Endodermal cell (in vitro differentiated cells): ENCODE results near the gene RALGPS2. TPM values are rescaled to one million over a fixed set of nuclear protein-coding genes. Genes with fewer than 3 reads are reported as not detected.

ENCODE experiments used
- DNase-seq: peaks from one replicate; pipeline ENCODE4 v3.0.0-alpha.2; 2017
- H3K27ac ChIP-seq: 2 replicates; pipeline ENCODE4 v1.5.1; 2013; ENCODE audit warnings: mild to moderate bottlenecking, low read depth, low read length, moderate library complexity
- H3K27me3 ChIP-seq: 2 replicates; pipeline ENCODE4 v1.6.1; 2013; ENCODE audit warnings: mild to moderate bottlenecking, low read length, moderate library complexity; ENCODE audit not compliant: insufficient read depth, control insufficient read depth, poor library complexity, severe bottlenecking
- H3K36me3 ChIP-seq: 2 replicates; pipeline ENCODE4 v1.7.0; 2013; ENCODE audit warnings: mild to moderate bottlenecking, low read length, moderate library complexity; ENCODE audit not compliant: control insufficient read depth, insufficient read depth
- H3K4me1 ChIP-seq: one replicate; pipeline ENCODE4 v1.7.0; 2013; ENCODE audit warnings: low read length; ENCODE audit not compliant: control insufficient read depth, insufficient read depth
- H3K4me3 ChIP-seq: 2 replicates; pipeline ENCODE4 v1.5.1; 2013; ENCODE audit warnings: mild to moderate bottlenecking, low read length, moderate library complexity
- H3K9ac ChIP-seq: 2 replicates; pipeline ENCODE4 v1.6.1; 2013; ENCODE audit warnings: mild to moderate bottlenecking, low read length, moderate library complexity; ENCODE audit not compliant: poor library complexity, severe bottlenecking; ENCODE audit errors: extremely low read depth
- H3K9me3 ChIP-seq: 2 replicates; pipeline ENCODE4 v1.6.1; 2013; ENCODE audit warnings: mild to moderate bottlenecking, low read length, moderate library complexity; ENCODE audit not compliant: control insufficient read depth
- H3K27ac Mint-ChIP-seq: 2 replicates; pipeline ENCODE4 v1.8.0; 2020; ENCODE audit warnings: mixed read lengths
- H3K27me3 Mint-ChIP-seq: 2 replicates; pipeline ENCODE4 v1.8.0; 2021; ENCODE audit warnings: mild to moderate bottlenecking, mixed read lengths; ENCODE audit not compliant: insufficient read depth
- H3K36me3 Mint-ChIP-seq: 2 replicates; pipeline ENCODE4 v1.8.0; 2020; ENCODE audit warnings: low read depth, mixed read lengths
- H3K4me1 Mint-ChIP-seq: 2 replicates; pipeline ENCODE4 v1.8.0; 2020; ENCODE audit warnings: mixed read lengths
- H3K4me3 Mint-ChIP-seq: 2 replicates; pipeline ENCODE4 v1.8.0; 2020; ENCODE audit warnings: mild to moderate bottlenecking, moderate library complexity, mixed read lengths
- H3K9me3 Mint-ChIP-seq: 2 replicates; pipeline ENCODE4 v1.8.0; 2020; ENCODE audit warnings: mild to moderate bottlenecking, mixed read lengths
- WGBS, 2 experiments: methylation state at CpG; one replicate each; pipeline versions ENCODE4 v1.1.5 to v1.1.7; 2013; ENCODE audit warnings: missing lambda C conversion rate in 2 of 2, mixed read lengths in 1 of 2; ENCODE audit not compliant: insufficient coverage in 1 of 2, insufficient read length in 1 of 2; 5-methylcytosine and 5-hydroxymethylcytosine counted together
- total RNA-seq, 2 donors: library from RNA; stranded (reverse); fragmentation: NEBNext Ultra II Directional in 1 of 2; extraction: Animal tissue kit (Norgen Biotek cat#: 25700) in 1 of 2; gene quantifications; 2 replicates in 1 of 2; 3 replicates in 1 of 2; pipeline ENCODE4 v1.2.1, GENCODE V29; 2021
- TF ChIP-seq, protein P1 (sequence below): fragments of 200-600 bp; sonication (generic); conservative IDR thresholded peaks from 2 replicates; pipeline ENCODE4 v1.5.0; 2021; ENCODE audit warnings: antibody characterized with exemption, mild to moderate bottlenecking

The RALGPS2 gene
- total RNA-seq, 2 donors from 2014 or later = 56.6 to 73.1 TPM

DNA sequence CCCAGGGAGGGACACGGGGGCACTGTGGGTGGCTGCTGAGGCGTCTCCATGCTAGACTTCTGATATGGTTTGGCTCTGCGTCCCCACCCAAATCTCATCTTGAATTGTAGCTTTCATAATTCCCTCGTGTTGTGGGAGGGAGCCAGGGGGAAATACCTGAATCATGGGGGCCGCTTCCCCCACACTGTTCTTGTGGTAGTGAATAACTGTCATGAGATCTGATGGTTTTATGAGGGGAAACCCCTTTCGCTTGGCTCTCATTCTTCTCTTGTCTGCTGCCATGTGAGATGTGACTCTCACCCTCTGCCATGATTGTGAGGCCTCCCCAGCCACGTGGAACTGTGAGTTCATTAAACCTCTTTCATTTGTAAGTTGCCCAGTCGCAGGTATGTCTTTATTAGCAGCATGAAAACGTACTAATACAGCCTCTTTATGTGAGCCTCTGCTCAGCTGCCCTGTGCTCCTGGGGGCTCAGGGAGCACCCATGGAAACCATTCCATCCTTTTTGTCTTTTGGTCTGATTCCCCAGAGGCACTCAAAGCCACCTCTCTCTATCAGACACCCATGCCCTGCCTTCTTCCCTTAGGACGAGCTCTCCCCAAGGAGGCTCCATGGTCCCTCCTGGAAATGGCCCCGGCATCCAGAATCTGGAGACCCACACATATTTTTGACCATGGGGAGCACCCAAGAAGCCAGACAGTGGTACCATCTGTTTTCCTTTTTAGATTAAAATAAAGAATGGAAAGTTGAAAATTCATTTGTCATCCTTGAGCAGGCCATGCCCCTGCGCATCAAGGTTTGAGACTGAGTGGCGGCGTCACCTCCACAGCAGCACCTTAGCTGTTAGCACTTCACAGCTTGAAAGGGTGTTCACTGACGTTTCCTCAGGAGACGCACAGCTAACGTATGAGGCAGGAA lies 234.8 kb downstream of the RALGPS2 start:
- Histone ChIP-seq H3K4me3 (no peak overlapping the region), H3K36me3 (no peaks in the 10 kb centered on the region), H3K9me3 (no peaks in the 10 kb centered on the region), H3K4me1 (no peaks in the 10 kb centered on the region), H3K27ac (no peak overlapping the region), H3K9ac (no peak overlapping the region), H3K27me3 (no peaks in the 10 kb centered on the region)
- Mint-ChIP-seq H3K27ac (no peak overlapping the region), H3K4me3 (no peak overlapping the region), H3K36me3 (no peaks in the 10 kb centered on the region), H3K9me3 (peaks cover 8% of the 10 kb centered on the region), H3K27me3 (no peaks in the 10 kb centered on the region), H3K4me1 (no peaks in the 10 kb centered on the region)
- TF ChIP-seq, protein P1, sequence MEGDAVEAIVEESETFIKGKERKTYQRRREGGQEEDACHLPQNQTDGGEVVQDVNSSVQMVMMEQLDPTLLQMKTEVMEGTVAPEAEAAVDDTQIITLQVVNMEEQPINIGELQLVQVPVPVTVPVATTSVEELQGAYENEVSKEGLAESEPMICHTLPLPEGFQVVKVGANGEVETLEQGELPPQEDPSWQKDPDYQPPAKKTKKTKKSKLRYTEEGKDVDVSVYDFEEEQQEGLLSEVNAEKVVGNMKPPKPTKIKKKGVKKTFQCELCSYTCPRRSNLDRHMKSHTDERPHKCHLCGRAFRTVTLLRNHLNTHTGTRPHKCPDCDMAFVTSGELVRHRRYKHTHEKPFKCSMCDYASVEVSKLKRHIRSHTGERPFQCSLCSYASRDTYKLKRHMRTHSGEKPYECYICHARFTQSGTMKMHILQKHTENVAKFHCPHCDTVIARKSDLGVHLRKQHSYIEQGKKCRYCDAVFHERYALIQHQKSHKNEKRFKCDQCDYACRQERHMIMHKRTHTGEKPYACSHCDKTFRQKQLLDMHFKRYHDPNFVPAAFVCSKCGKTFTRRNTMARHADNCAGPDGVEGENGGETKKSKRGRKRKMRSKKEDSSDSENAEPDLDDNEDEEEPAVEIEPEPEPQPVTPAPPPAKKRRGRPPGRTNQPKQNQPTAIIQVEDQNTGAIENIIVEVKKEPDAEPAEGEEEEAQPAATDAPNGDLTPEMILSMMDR = no peak
- no peak for DNase-seq
- 91 to 96% methylated on average over 14 to 17 of the region's 17 CpGs for WGBS, 2 experiments

DNA sequence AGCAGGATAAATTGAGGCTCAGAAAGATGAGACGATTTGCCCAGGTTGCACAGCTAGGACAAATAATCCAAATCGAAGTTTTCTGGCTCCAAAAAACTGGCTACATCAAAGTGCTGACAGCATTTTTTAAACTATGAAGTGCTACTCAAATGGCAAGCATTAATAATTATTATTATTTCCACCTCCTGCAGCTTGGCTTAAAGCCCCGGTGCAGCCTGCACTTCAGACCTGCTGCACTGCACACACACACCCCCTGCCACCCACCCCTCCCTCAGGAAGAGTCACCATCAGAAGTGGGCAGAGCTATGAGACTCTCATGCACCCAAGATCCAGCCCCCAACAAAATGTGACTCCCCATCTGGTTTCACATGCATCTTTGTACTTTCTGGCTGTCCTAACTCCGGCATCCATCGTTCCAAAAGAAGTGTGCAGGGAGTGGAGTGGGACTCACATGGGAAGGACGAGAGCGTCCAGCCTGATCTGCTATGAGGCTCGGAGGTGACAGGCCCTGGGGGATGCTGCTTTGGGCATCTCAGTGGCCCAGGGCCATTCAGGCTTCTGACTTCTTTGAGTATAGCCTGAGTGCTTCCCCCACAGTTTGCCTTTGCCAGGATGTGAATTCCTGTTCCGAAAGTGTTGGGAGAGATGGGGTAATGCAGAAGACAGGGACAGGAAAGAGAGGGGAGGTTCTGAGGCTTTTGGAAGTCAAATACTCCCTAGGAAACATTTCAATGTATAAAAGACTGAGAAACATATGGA lies 235.6 kb downstream of the RALGPS2 start:
- Histone ChIP-seq H3K27ac (no peak overlapping the region), H3K9me3 (peaks cover 6% of the 10 kb centered on the region), H3K27me3 (no peaks in the 10 kb centered on the region), H3K36me3 (no peaks in the 10 kb centered on the region), H3K4me3 (no peak overlapping the region), H3K4me1 (no peaks in the 10 kb centered on the region), H3K9ac (no peak overlapping the region)
- WGBS, 2 experiments = 92% methylated on average over 7 to 9 of the region's 9 CpGs
- DNase-seq = no peak
- Mint-ChIP-seq H3K27me3 (no peaks in the 10 kb centered on the region), H3K27ac (no peak overlapping the region), H3K36me3 (no peaks in the 10 kb centered on the region), H3K4me3 (no peak overlapping the region), H3K9me3 (peaks cover 11% of the 10 kb centered on the region), H3K4me1 (no peaks in the 10 kb centered on the region)
- TF ChIP-seq, protein P1 = no peak

DNA sequence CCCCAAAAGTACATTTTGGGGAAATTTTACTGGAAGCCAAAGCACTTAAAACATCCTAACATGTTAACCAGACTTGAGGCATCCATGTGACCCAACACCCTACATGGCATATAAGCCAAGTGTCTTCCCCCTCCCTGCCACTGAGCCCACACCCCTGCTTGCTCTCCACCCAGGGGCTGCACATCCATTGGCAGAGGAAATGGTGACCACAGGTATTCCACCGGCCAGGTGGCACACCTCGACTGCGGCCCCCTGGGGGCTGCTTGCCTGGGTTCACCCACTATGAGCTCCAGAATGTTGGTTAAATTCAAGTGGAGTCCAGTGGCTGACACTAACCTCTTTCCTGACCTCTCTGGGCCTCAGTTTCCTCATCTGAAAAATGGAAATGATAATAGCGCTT lies 236.3 kb downstream of the RALGPS2 start:
- no peak overlapping the region for H3K4me3 ChIP-seq
- Mint-ChIP-seq H3K4me3 (no peak overlapping the region), H3K27ac (no peak overlapping the region), H3K9me3 (peaks cover 11% of the 10 kb centered on the region), H3K36me3 (no peaks in the 10 kb centered on the region), H3K4me1 (no peaks in the 10 kb centered on the region), H3K27me3 (no peaks in the 10 kb centered on the region)
- H3K27me3 ChIP-seq = no peaks in the 10 kb centered on the region
- no peak for DNase-seq
- H3K9ac ChIP-seq = no peak overlapping the region
- H3K27ac ChIP-seq = no peak overlapping the region
- 94 to 100% methylated on average over 1 to 4 of the region's 4 CpGs for WGBS, 2 experiments
- TF ChIP-seq, protein P1 = no peak
- no peaks in the 10 kb centered on the region for H3K4me1 ChIP-seq
- no peaks in the 10 kb centered on the region for H3K36me3 ChIP-seq
- peaks cover 6% of the 10 kb centered on the region for H3K9me3 ChIP-seq
